Measurements from ENCODE around the gene MEGF6.

MEGF6 gene

GRCh38 chr1:3467096-3468036 is 143.9 kb downstream of the MEGF6 start:
- Histone ChIP-seq H3K9me2 (replicated peaks; ENCODE audit: control insufficient read depth, low read length) (no peaks in the 10 kb centered on the region), H3K4me3 (ENCODE audit: low read length) (no peak overlapping the region), H3K27me3 (ENCODE audit: control insufficient read depth, low read length) (no peaks in the 10 kb centered on the region), H3K79me2 (ENCODE audit: control insufficient read depth, low read length) (no peaks in the 10 kb centered on the region), H3K9me3 (ENCODE audit: control insufficient read depth, insufficient read depth, low read length) (no peaks in the 10 kb centered on the region), H4K20me1 (ENCODE audit: control insufficient read depth, insufficient read depth, low read depth, low read length) (no peaks in the 10 kb centered on the region), H3K4me2 (ENCODE audit: low read length) (no peak overlapping the region), H3F3A (ENCODE audit: control insufficient read depth, insufficient read depth) (no peaks in the 10 kb centered on the region), H3K36me3 (ENCODE audit: control insufficient read depth, low read length) (no peaks in the 10 kb centered on the region), H3K27ac (ENCODE audit: low read depth, low read length) (no peak overlapping the region), H3K4me1 (ENCODE audit: control insufficient read depth, low read length) (no peaks in the 10 kb centered on the region)
- no peak for TF ChIP-seq EZH2phosphoT487 (IDR thresholded peaks at IDR 0.05; ENCODE audit: borderline replicate concordance, low read length)
- TF ChIP-seq CTCF (IDR thresholded peaks at IDR 0.05; ENCODE audit: low read depth, low read length, poor library complexity, severe bottlenecking): no peak

GRCh38 chr1:3466366-3467075 is 144.8 kb downstream of the MEGF6 start:
- H3K4me1 ChIP-seq (ENCODE audit: control insufficient read depth, low read length): no peaks in the 10 kb centered on the region
- H3K27ac ChIP-seq (ENCODE audit: low read depth, low read length): no peak overlapping the region

GRCh38 chr1:3465935-3466321 is 145.4 kb downstream of the MEGF6 start:
- Histone ChIP-seq H3K4me1 (ENCODE audit: control insufficient read depth, low read length) (no peaks in the 10 kb centered on the region), H3K4me2 (ENCODE audit: low read length) (no peak overlapping the region)

More at GRCh38 chr1:3466366-3467075, 144.8 kb downstream of the MEGF6 start:
- H4K20me1 ChIP-seq (ENCODE audit: control insufficient read depth, insufficient read depth, low read depth, low read length): no peaks in the 10 kb centered on the region
- H3K27me3 ChIP-seq (ENCODE audit: control insufficient read depth, low read length): no peaks in the 10 kb centered on the region
- no peaks in the 10 kb centered on the region for H3K79me2 ChIP-seq (ENCODE audit: control insufficient read depth, low read length)
- no peaks in the 10 kb centered on the region for H3K9me3 ChIP-seq (ENCODE audit: control insufficient read depth, insufficient read depth, low read length)
- TF ChIP-seq EZH2phosphoT487 (IDR thresholded peaks at IDR 0.05; ENCODE audit: borderline replicate concordance, low read length) (no peak), CTCF (IDR thresholded peaks at IDR 0.05; ENCODE audit: low read depth, low read length, poor library complexity, severe bottlenecking) (no peak)
- no peaks in the 10 kb centered on the region for H3F3A ChIP-seq (ENCODE audit: control insufficient read depth, insufficient read depth)
- no peak overlapping the region for H3K4me2 ChIP-seq (ENCODE audit: low read length)
- no peaks in the 10 kb centered on the region for H3K9me2 ChIP-seq (replicated peaks; ENCODE audit: control insufficient read depth, low read length)
- H3K4me3 ChIP-seq (ENCODE audit: low read length): no peak overlapping the region
- no peaks in the 10 kb centered on the region for H3K36me3 ChIP-seq (ENCODE audit: control insufficient read depth, low read length)

More at GRCh38 chr1:3465935-3466321, 145.4 kb downstream of the MEGF6 start:
- no peaks in the 10 kb centered on the region for H3K9me2 ChIP-seq (replicated peaks; ENCODE audit: control insufficient read depth, low read length)
- H3K4me3 ChIP-seq (ENCODE audit: low read length): no peak overlapping the region
- no peaks in the 10 kb centered on the region for H3F3A ChIP-seq (ENCODE audit: control insufficient read depth, insufficient read depth)
- no peaks in the 10 kb centered on the region for H3K9me3 ChIP-seq (ENCODE audit: control insufficient read depth, insufficient read depth, low read length)
- H3K79me2 ChIP-seq (ENCODE audit: control insufficient read depth, low read length): no peaks in the 10 kb centered on the region
- H3K27me3 ChIP-seq (ENCODE audit: control insufficient read depth, low read length): no peaks in the 10 kb centered on the region
- H3K36me3 ChIP-seq (ENCODE audit: control insufficient read depth, low read length): no peaks in the 10 kb centered on the region
- H3K27ac ChIP-seq (ENCODE audit: low read depth, low read length): no peak overlapping the region
- TF ChIP-seq EZH2phosphoT487 (IDR thresholded peaks at IDR 0.05; ENCODE audit: borderline replicate concordance, low read length): no peak
- TF ChIP-seq CTCF (IDR thresholded peaks at IDR 0.05; ENCODE audit: low read depth, low read length, poor library complexity, severe bottlenecking): no peak
- H4K20me1 ChIP-seq (ENCODE audit: control insufficient read depth, insufficient read depth, low read depth, low read length): no peaks in the 10 kb centered on the region
